ENCODE results near the gene HES4.

DNA sequence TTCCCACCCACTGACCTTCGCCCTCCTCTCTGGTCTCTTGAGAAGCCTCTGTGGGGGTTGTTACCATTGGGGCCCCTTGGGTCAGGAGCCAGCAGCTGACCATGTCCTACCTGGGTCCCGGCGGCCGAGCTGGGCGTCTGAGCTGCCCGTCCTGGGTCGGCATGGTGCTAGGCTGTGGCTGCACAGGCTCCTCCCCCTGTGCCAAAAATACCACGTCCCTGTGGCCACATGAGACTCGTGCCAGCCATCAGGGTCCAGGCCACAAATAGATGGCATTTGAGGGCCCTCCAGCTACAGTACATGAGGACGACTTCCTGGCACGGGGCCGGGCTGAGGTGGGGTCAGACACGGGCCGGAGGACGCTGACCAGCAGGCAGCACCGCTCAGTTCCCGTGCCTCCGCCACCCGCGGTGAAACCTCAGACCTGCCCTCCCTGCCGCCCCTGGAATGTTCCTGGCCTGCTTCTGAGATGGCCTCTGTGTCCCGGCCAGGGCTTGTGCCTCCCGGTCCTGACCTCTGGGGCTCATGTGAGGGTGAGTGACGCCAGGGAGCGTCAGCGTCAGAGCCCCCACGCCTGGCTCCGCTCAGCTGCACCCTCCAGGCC, 17.8 kb downstream of the HES4 start, which contains the start of gene PERM1:
- TF ChIP-seq, protein P1, sequence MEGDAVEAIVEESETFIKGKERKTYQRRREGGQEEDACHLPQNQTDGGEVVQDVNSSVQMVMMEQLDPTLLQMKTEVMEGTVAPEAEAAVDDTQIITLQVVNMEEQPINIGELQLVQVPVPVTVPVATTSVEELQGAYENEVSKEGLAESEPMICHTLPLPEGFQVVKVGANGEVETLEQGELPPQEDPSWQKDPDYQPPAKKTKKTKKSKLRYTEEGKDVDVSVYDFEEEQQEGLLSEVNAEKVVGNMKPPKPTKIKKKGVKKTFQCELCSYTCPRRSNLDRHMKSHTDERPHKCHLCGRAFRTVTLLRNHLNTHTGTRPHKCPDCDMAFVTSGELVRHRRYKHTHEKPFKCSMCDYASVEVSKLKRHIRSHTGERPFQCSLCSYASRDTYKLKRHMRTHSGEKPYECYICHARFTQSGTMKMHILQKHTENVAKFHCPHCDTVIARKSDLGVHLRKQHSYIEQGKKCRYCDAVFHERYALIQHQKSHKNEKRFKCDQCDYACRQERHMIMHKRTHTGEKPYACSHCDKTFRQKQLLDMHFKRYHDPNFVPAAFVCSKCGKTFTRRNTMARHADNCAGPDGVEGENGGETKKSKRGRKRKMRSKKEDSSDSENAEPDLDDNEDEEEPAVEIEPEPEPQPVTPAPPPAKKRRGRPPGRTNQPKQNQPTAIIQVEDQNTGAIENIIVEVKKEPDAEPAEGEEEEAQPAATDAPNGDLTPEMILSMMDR (conservative IDR thresholded peaks at IDR 0.05; ENCODE audit: low read depth, low read length), result no peak
- no peak for TF ChIP-seq EZH2 (IDR thresholded peaks at IDR 0.05; ENCODE audit: low read length, unreplicated experiment)
